Measurements from ENCODE around the gene UNC13B. TPM values are rescaled to one million over a fixed set of nuclear protein-coding genes. Genes with fewer than 3 reads are reported as not detected.
A peak's percentile ranks its signal among the peaks of the same experiment; 100 is the strongest.

Gene UNC13B
- total and polyA plus RNA-seq, 2 of the 13 experiments (the other 11 are each of a cell fraction or from before 2014, with no cell fraction given), result 14.0 to 18.3 TPM

DNA sequence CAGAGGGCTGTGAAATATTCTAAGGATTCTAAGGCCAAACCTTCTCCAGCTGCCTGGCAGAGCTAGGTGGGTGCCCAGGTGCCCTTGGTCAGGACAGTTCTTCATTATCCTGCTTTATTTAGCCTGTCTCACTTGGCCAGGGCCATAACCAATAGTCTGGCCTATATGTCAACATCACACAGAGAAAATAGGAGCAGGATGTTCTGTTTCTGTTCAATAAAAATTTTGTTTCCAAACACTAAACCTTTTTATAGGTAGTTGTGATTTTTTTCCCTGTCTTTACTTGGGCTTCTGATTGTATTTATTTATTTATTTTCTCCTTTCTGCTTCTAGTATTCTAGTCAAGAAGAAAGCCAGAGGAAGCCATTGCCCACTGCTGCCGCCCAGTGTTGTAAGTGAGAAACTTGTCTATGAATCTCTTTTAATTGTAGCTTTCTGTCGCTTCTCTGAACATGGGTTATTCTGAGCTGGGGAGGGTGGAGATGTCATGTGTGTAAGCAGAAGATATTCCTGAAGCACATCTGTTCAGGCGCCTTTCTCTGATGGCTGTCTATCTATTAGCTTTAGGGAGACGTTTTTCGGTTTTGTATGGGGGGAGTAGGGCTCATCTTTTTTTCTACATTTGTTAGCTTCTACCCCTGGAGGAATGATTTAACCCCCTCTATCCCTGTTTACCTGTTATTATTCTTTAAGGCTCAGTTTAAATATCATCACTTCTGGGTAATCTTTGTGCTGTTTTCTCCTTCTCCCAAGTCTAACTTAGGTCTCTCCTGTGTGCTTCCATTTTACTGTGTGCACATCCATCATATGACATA lies 97.1 kb downstream of the UNC13B start:
- in situ Hi-C loops (cut with HindIII; ENCODE audit: extremely low pct_ligation_motif_present, low pct_unique_long_range_greater_than_20kb), result loop anchor here (5.0 kb wide), 1 partner anchor 142 kb away; the partner anchor contains the start of gene ATOSB
- BruUV-seq (replicated peaks), result no TSS peak
- peak; percentile 86 for ATAC-seq
- Histone ChIP-seq H4K20me1 (ENCODE audit: insufficient read depth, low read length) (no peaks in the 10 kb centered on the region), H3K4me1 (ENCODE audit: insufficient read depth, low read length) (peaks cover 23% of the 10 kb centered on the region), H3K9me3 (ENCODE audit: low read length) (no peaks in the 10 kb centered on the region), H3K36me3 (replicated peaks in 1 of 2; ENCODE audit: control insufficient read depth in 1 of 2, insufficient read depth in 2 of 2, low read length in 2 of 2) (no peaks in the 10 kb centered on the region), H3K27me3 (ENCODE audit: control insufficient read depth in 1 of 2, insufficient read depth in 2 of 2, low read length in 2 of 2) (no peaks in the 10 kb centered on the region), H3K27ac (ENCODE audit: extremely low read length, insufficient read depth, low read length) (peak overlapping the region; percentile 81), H3K79me2 (ENCODE audit: insufficient read depth, low read length) (no peaks in the 10 kb centered on the region), H3K4me3 (replicated peaks in 1 of 3; ENCODE audit: insufficient read depth in 1 of 3, low read depth in 2 of 3, low read length in 3 of 3) (peak overlapping the region; percentile 44 to 63 (median 48)), H3K9ac (ENCODE audit: insufficient read depth, low read depth, low read length) (peak overlapping the region; percentile 57; the same call in 1 of the 2 replicates), H2AFZ (ENCODE audit: low read length) (no peak overlapping the region), H3K4me2 (ENCODE audit: low read depth, low read length) (peak overlapping the region; percentile 76)
- 27% methylated on average over 5 of the region's 5 CpGs for WGBS (ENCODE audit: low lambda C conversion rate)
- peak; percentile 71 for DNase-seq (ENCODE audit: low spot score)
- FAIRE-seq, result peak; percentile 44
- POLR2A ChIA-PET, result interaction anchor here (1.0 to 3.8 kb wide), 7 partner anchors 9 to 147 kb away, joined by 3 to 16 read pairs (median 6); partner anchors contain the start of genes ATOSB and UNC13B
- CTCF ChIA-PET (ENCODE audit: low intra/inter-chr PET ratio, low total read pairs), result interaction anchor here (0.9 to 3.5 kb wide), 3 partner anchors 65 to 142 kb away, joined by 3 to 40 read pairs (median 5); partner anchors contain the start of gene ATOSB
- intact Hi-C loops (cut with micrococcal nuclease; ENCODE audit: unreplicated experiment), result loop anchor here (1.0 to 10.0 kb wide), 4 partner anchors 67 to 218 kb away; partner anchors contain the start of gene UNC13B
- TF ChIP-seq KLF6 (CRISPR knock-in tag; IDR thresholded peaks at IDR 0.05), result no peak
- no peak for TF ChIP-seq ZNF205 (CRISPR knock-in tag; IDR thresholded peaks at IDR 0.05)
- TF ChIP-seq, protein P1, sequence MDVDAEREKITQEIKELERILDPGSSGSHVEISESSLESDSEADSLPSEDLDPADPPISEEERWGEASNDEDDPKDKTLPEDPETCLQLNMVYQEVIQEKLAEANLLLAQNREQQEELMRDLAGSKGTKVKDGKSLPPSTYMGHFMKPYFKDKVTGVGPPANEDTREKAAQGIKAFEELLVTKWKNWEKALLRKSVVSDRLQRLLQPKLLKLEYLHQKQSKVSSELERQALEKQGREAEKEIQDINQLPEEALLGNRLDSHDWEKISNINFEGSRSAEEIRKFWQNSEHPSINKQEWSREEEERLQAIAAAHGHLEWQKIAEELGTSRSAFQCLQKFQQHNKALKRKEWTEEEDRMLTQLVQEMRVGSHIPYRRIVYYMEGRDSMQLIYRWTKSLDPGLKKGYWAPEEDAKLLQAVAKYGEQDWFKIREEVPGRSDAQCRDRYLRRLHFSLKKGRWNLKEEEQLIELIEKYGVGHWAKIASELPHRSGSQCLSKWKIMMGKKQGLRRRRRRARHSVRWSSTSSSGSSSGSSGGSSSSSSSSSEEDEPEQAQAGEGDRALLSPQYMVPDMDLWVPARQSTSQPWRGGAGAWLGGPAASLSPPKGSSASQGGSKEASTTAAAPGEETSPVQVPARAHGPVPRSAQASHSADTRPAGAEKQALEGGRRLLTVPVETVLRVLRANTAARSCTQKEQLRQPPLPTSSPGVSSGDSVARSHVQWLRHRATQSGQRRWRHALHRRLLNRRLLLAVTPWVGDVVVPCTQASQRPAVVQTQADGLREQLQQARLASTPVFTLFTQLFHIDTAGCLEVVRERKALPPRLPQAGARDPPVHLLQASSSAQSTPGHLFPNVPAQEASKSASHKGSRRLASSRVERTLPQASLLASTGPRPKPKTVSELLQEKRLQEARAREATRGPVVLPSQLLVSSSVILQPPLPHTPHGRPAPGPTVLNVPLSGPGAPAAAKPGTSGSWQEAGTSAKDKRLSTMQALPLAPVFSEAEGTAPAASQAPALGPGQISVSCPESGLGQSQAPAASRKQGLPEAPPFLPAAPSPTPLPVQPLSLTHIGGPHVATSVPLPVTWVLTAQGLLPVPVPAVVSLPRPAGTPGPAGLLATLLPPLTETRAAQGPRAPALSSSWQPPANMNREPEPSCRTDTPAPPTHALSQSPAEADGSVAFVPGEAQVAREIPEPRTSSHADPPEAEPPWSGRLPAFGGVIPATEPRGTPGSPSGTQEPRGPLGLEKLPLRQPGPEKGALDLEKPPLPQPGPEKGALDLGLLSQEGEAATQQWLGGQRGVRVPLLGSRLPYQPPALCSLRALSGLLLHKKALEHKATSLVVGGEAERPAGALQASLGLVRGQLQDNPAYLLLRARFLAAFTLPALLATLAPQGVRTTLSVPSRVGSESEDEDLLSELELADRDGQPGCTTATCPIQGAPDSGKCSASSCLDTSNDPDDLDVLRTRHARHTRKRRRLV (CRISPR knock-in tag; IDR thresholded peaks at IDR 0.05), result no peak
- TF ChIP-seq, protein P2, sequence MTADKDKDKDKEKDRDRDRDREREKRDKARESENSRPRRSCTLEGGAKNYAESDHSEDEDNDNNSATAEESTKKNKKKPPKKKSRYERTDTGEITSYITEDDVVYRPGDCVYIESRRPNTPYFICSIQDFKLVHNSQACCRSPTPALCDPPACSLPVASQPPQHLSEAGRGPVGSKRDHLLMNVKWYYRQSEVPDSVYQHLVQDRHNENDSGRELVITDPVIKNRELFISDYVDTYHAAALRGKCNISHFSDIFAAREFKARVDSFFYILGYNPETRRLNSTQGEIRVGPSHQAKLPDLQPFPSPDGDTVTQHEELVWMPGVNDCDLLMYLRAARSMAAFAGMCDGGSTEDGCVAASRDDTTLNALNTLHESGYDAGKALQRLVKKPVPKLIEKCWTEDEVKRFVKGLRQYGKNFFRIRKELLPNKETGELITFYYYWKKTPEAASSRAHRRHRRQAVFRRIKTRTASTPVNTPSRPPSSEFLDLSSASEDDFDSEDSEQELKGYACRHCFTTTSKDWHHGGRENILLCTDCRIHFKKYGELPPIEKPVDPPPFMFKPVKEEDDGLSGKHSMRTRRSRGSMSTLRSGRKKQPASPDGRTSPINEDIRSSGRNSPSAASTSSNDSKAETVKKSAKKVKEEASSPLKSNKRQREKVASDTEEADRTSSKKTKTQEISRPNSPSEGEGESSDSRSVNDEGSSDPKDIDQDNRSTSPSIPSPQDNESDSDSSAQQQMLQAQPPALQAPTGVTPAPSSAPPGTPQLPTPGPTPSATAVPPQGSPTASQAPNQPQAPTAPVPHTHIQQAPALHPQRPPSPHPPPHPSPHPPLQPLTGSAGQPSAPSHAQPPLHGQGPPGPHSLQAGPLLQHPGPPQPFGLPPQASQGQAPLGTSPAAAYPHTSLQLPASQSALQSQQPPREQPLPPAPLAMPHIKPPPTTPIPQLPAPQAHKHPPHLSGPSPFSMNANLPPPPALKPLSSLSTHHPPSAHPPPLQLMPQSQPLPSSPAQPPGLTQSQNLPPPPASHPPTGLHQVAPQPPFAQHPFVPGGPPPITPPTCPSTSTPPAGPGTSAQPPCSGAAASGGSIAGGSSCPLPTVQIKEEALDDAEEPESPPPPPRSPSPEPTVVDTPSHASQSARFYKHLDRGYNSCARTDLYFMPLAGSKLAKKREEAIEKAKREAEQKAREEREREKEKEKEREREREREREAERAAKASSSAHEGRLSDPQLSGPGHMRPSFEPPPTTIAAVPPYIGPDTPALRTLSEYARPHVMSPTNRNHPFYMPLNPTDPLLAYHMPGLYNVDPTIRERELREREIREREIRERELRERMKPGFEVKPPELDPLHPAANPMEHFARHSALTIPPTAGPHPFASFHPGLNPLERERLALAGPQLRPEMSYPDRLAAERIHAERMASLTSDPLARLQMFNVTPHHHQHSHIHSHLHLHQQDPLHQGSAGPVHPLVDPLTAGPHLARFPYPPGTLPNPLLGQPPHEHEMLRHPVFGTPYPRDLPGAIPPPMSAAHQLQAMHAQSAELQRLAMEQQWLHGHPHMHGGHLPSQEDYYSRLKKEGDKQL (CRISPR knock-in tag; IDR thresholded peaks at IDR 0.05; ENCODE audit: low read depth), result no peak
- TF ChIP-seq, protein P3, sequence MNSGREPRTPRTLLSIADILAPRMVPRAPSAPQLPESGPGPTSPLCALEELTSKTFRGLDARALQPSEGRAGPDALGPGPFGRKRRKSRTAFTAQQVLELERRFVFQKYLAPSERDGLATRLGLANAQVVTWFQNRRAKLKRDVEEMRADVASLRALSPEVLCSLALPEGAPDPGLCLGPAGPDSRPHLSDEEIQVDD (CRISPR knock-in tag; IDR thresholded peaks at IDR 0.05; ENCODE audit: borderline replicate concordance), result no peak
- 0 out of 2 replicates have a peak, but pooled peaks have one; percentile 34 for TF ChIP-seq ESRRA (CRISPR knock-in tag; IDR thresholded peaks at IDR 0.05; ENCODE audit: low read depth)
- no peak for TF ChIP-seq SATB2 (CRISPR knock-in tag; IDR thresholded peaks at IDR 0.05)
- no peak for TF ChIP-seq NCOA1 (CRISPR knock-in tag; IDR thresholded peaks at IDR 0.05)
- TF ChIP-seq ZNF768 (CRISPR knock-in tag; IDR thresholded peaks at IDR 0.05), result no peak
- peak; percentile 83 for TF ChIP-seq SMC3 (IDR thresholded peaks at IDR 0.05; ENCODE audit: low read length)
- peak; percentile 80 for TF ChIP-seq STAG1 (CRISPR knock-in tag; IDR thresholded peaks at IDR 0.05)
- peak; percentile 23; the same call in 1 of the 2 replicates for TF ChIP-seq ELF3 (CRISPR knock-in tag; IDR thresholded peaks at IDR 0.05)
- no peak for TF ChIP-seq ZNF615 (CRISPR knock-in tag; IDR thresholded peaks at IDR 0.05; ENCODE audit: borderline replicate concordance)
